ENCODE data around the gene TMEM79.

GRCh38 chr1:156282479-156283222 lies 1.5 kb upstream of the TMEM79 start, which contains the start of gene SMG5:
- TF ChIP-seq CTCF (conservative IDR thresholded peaks at IDR 0.05; ENCODE audit: low read length) (no peak), EZH2phosphoT487 (IDR thresholded peaks at IDR 0.05; ENCODE audit: borderline replicate concordance, low read depth, low read length) (no peak)
